Naive thymus-derived CD4-positive, alpha-beta T cell (primary cell): Measurements from ENCODE around the gene ZBTB20. TPM values are rescaled to one million over a fixed set of nuclear protein-coding genes. Genes with fewer than 3 reads are reported as not detected.

Experiments used
- ATAC-seq: fragments of 150-1000 bp; cut with Tn5 transposase; 2 replicates; pipeline ENCODE4 v1.10.0; 2021; ENCODE audit warnings: mild to moderate bottlenecking, moderate library complexity
- CTCF ChIA-PET: fragments of 350-600 bp; sonication (Branson Sonifier 250); formaldehyde crosslinking; loops from one replicate; lab custom pipeline; 2021; ENCODE audit warnings: antibody characterized with exemption; lab: Charles Lee
- POLR2A ChIA-PET: fragments of 350-600 bp; sonication (Branson Sonifier 250); formaldehyde crosslinking; loops from one replicate; lab custom pipeline; 2021; ENCODE audit warnings: antibody characterized with exemption, inconsistent platforms; lab: Charles Lee
- DNase-seq, 9 donors: peaks; one replicate each; pipeline versions ENCODE4 v3.0.0 to v3.0.0-alpha.2; 2020 to 2022; ENCODE audit warnings: mixed read lengths in 1 of 9
- H3K27ac ChIP-seq: one replicate; pipeline ENCODE4 v1.7.0; 2013; ENCODE audit warnings: mild to moderate bottlenecking, low read depth, low read length, moderate library complexity
- H3K27me3 ChIP-seq, 2 donors: one replicate each; pipeline ENCODE4 v1.7.0; 2013; ENCODE audit warnings: low read length in 2 of 2, mild to moderate bottlenecking in 2 of 2, moderate library complexity in 2 of 2; ENCODE audit not compliant: control insufficient read depth in 2 of 2, insufficient read depth in 2 of 2
- H3K36me3 ChIP-seq, 3 experiments: 1 replicate in 2 of 3; 2 replicates in 1 of 3; pipeline ENCODE4 v1.7.0; 2013; ENCODE audit warnings: low read length in 3 of 3, mild to moderate bottlenecking in 3 of 3, moderate library complexity in 1 of 3; ENCODE audit not compliant: insufficient read depth in 3 of 3, control insufficient read depth in 2 of 3
- H3K4me1 ChIP-seq, 2 donors: one replicate each; pipeline ENCODE4 v1.7.0; 2013; ENCODE audit warnings: low read length in 2 of 2, mild to moderate bottlenecking in 2 of 2, moderate library complexity in 1 of 2; ENCODE audit not compliant: control insufficient read depth in 2 of 2, insufficient read depth in 2 of 2
- H3K4me3 ChIP-seq: 2 replicates; pipeline ENCODE4 v1.7.0; 2013; ENCODE audit warnings: mild to moderate bottlenecking, low read length
- H3K9me3 ChIP-seq, 3 experiments: 1 replicate in 2 of 3; 2 replicates in 1 of 3; pipeline ENCODE4 v1.7.0; 2013; ENCODE audit warnings: low read length in 3 of 3; ENCODE audit not compliant: control insufficient read depth in 2 of 3
- H3K27ac Mint-ChIP-seq, 9 donors: one replicate each; pipeline ENCODE4 v1.8.0; 2020 to 2022; ENCODE audit warnings: mixed read lengths in 9 of 9, mild to moderate bottlenecking in 8 of 9, moderate library complexity in 5 of 9, inconsistent platforms in 2 of 9
- H3K27me3 Mint-ChIP-seq, 5 donors: one replicate each; pipeline ENCODE4 v1.8.0; 2021 to 2022; ENCODE audit warnings: mixed read lengths in 5 of 5, mild to moderate bottlenecking in 1 of 5
- H3K36me3 Mint-ChIP-seq, 5 donors: one replicate each; pipeline ENCODE4 v1.8.0; 2020 to 2022; ENCODE audit warnings: mixed read lengths in 5 of 5, mild to moderate bottlenecking in 3 of 5, inconsistent platforms in 1 of 5
- H3K4me1 Mint-ChIP-seq, 7 donors: one replicate each; pipeline ENCODE4 v1.8.0; 2020 to 2022; ENCODE audit warnings: mixed read lengths in 7 of 7, mild to moderate bottlenecking in 3 of 7, inconsistent platforms in 1 of 7
- H3K4me3 Mint-ChIP-seq, 10 donors: one replicate each; pipeline ENCODE4 v1.8.0; 2020 to 2022; ENCODE audit warnings: mild to moderate bottlenecking in 10 of 10, mixed read lengths in 10 of 10, moderate library complexity in 6 of 10, inconsistent platforms in 2 of 10
- H3K9me3 Mint-ChIP-seq, 11 donors: one replicate each; pipeline ENCODE4 v1.8.0; 2020 to 2022; ENCODE audit warnings: mixed read lengths in 11 of 11, mild to moderate bottlenecking in 4 of 11, inconsistent platforms in 1 of 11, moderate library complexity in 1 of 11
- intact Hi-C, 2 donors: fragments of 100-400 bp; cut with micrococcal nuclease; formaldehyde crosslinking; loops; one replicate each; pipeline ENCODE4 v1.15.1; 2023
- polyA plus RNA-seq, 2 donors: library from polyadenylated mRNA; unstranded; fragments of 300-500 nt; fragmentation: Illumina TruSeq; gene quantifications; one replicate each; pipeline ENCODE4 v1.2.3, GENCODE V29; 2021
- total RNA-seq, 6 experiments: library from RNA in 5 of 6; stranded (reverse) in 5 of 6; gene quantifications; 1 replicate in 5 of 6; 2 replicates in 1 of 6; pipeline ENCODE4 v1.2.3 and lab custom pipeline; 2021 to 2026

The ZBTB20 gene
- total and polyA plus RNA-seq, 7 experiments from 2014 or later: 14.9 to 69.5 (median 59.2) TPM

DNA sequence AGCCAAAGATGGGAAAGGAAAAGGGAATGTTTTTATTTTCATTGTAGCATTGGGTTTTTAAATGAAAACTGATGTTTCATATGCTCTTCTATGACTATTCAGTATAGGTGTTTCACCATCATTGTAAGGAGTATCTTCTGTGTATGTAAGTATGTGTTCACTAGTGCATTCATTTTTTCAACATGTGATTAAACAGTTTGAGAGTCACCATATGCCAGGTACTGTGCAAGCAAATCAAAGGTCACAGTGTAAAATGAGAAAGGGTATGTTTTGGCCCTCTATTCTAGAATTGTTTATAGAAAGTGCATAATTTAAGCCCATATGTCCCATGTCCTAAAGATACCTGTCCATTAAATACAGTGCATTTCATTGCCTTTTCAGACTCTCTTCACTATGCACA, 207.2 kb downstream of the ZBTB20 start:
- no peaks in the 10 kb centered on the region for H3K36me3 ChIP-seq
- intact Hi-C loops: no loop called here
- H3K27ac Mint-ChIP-seq: no peak overlapping the region
- H3K27me3 ChIP-seq: no peaks in the 10 kb centered on the region
- no peaks in the 10 kb centered on the region for H3K27me3 Mint-ChIP-seq
- no peaks in the 10 kb centered on the region for H3K4me1 ChIP-seq
- H3K27ac ChIP-seq: no peak overlapping the region
- no peak overlapping the region for H3K4me3 ChIP-seq
- peaks cover 0 to 56% (median 41%) of the 10 kb centered on the region in 5 donors for H3K36me3 Mint-ChIP-seq
- no peak overlapping the region for H3K4me3 Mint-ChIP-seq
- peaks cover 0 to 4% (median 0%) of the 10 kb centered on the region in 11 donors for H3K9me3 Mint-ChIP-seq
- ChIA-PET POLR2A (no interaction called here), CTCF (interaction anchor here (0.7 kb wide), 1 partner anchor 322 kb away, joined by 5 read pairs; no protein-coding TSS in a partner anchor)
- H3K4me1 Mint-ChIP-seq: peaks cover 0 to 22% (median 12%) of the 10 kb centered on the region in 7 donors
- no peak for DNase-seq
- ATAC-seq: no peak
- no peaks in the 10 kb centered on the region for H3K9me3 ChIP-seq

DNA sequence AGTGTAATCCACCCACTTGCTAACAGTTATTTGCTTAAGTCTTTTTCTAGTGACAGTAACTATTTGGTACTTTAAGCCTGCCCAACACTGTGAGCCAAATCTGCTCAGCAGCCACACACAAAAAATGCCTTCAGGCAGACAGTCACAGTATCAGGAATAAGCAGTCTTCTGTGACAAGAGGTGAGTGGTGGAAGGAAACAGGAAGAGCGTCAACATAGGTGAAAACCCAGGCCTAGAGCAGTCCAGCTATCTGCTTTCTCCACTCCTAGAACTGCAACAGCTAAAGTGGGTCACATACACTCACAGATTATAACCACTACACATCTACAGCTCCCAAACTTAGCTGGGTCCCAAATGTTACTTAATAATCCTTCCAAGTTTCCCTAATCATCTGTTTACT, 213.7 kb downstream of the ZBTB20 start:
- Histone ChIP-seq H3K4me3 (no peak overlapping the region), H3K9me3 (no peaks in the 10 kb centered on the region), H3K27me3 (no peaks in the 10 kb centered on the region), H3K36me3 (peaks cover 0 to 4% (median 0%) of the 10 kb centered on the region in 3 experiments), H3K27ac (no peak overlapping the region), H3K4me1 (no peaks in the 10 kb centered on the region)
- CTCF ChIA-PET: no interaction called here
- intact Hi-C loops: no loop called here
- POLR2A ChIA-PET: no interaction called here
- DNase-seq: no peak
- peaks cover 0 to 29% (median 5%) of the 10 kb centered on the region in 7 donors for H3K4me1 Mint-ChIP-seq
- H3K36me3 Mint-ChIP-seq: peaks cover 0 to 73% (median 64%) of the 10 kb centered on the region in 5 donors
- no peak overlapping the region for H3K27ac Mint-ChIP-seq
- peaks cover 0 to 11% (median 2%) of the 10 kb centered on the region in 11 donors for H3K9me3 Mint-ChIP-seq
- no peak for ATAC-seq
- H3K27me3 Mint-ChIP-seq: no peaks in the 10 kb centered on the region
- no peak overlapping the region for H3K4me3 Mint-ChIP-seq

DNA sequence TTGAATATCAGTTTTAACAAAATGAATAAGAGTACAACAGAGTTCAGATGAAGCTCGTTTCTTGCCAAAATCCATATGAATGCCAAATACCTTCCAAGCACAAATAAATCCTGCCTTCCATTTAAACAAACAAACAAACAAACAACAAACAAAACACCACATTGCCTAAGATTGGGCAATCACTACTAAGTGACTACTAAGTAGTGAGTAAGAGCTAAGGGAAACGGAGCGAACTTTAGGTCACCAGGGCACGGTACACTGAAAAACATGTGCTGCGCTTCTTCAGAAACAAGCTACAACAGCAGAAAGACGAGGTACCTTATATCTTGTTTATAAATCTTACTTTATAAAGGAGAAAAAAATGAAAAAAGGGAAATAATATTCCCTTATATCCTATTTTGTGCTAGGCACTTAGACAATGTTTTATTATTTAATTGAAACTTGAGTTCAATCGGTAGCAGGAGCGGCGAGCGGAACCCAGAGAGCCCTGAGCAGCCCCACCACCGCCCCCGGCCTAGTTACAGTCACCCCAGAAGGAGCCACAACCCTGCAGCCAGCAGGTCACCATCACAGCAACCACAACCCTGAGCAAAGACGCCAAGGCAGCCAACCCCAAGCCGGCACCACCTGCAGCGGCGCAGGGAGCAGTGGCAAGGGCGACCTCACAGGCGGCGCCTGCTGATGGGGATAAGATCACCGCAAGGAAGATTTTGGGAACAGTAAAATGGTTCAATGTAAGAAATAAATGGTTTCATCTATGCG, 216.9 kb downstream of the ZBTB20 start:
- Histone ChIP-seq H3K4me1 (no peaks in the 10 kb centered on the region), H3K27me3 (no peaks in the 10 kb centered on the region), H3K4me3 (no peak overlapping the region), H3K36me3 (peaks cover 0 to 4% (median 0%) of the 10 kb centered on the region in 3 experiments), H3K9me3 (no peaks in the 10 kb centered on the region), H3K27ac (no peak overlapping the region)
- Mint-ChIP-seq H3K27me3 (no peaks in the 10 kb centered on the region), H3K4me3 (peak overlapping the region in 1 of 10 donors; percentile 1), H3K27ac (peak overlapping the region in 1 of 9 donors; percentile 57), H3K9me3 (peaks cover 0 to 15% (median 5%) of the 10 kb centered on the region in 11 donors), H3K4me1 (peaks cover 0 to 29% (median 5%) of the 10 kb centered on the region in 7 donors), H3K36me3 (peaks cover 0 to 79% (median 72%) of the 10 kb centered on the region in 5 donors)
- CTCF ChIA-PET: no interaction called here
- no peak for DNase-seq
- intact Hi-C loops: no loop called here
- no peak for ATAC-seq
- POLR2A ChIA-PET: no interaction called here

DNA sequence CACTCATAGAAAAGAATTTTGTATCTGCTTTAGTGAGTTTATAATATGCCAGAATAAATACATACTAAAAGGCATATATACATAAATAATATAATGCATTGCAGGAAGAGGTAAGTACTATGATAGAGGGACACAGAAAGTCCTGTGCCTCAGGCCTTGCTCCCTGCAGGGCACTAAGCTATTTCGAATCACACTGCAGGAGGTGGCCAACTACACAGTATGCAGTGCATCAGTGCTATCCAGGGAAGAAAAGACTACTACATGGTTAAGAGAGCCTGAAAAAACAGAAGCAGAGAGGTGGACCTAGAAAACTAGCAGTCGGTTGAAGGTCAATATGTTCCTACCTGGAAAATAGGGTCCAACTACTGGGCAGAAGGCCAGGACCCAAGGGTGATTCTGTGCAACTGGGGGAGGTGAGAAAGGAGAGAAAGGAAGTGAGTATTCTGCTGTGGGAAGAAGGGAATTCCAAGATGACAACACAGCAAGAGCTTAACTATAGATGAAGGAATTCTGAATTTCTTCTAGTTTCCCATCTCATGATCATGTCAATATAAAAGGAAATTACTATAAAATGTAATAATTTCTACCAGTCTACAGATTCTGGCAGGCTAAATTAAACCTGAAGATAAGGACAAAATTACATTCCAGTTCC, 218.0 kb downstream of the ZBTB20 start:
- H3K4me3 Mint-ChIP-seq: no peak overlapping the region
- no peak overlapping the region for H3K27ac ChIP-seq
- no peak overlapping the region for H3K27ac Mint-ChIP-seq
- ChIA-PET POLR2A (no interaction called here), CTCF (no interaction called here)
- intact Hi-C loops: no loop called here
- H3K9me3 ChIP-seq: no peaks in the 10 kb centered on the region
- H3K36me3 ChIP-seq: peaks cover 0 to 4% (median 0%) of the 10 kb centered on the region in 3 experiments
- no peak overlapping the region for H3K4me3 ChIP-seq
- H3K4me1 Mint-ChIP-seq: peaks cover 0 to 25% (median 4%) of the 10 kb centered on the region in 7 donors
- no peak for ATAC-seq
- peaks cover 0 to 22% (median 7%) of the 10 kb centered on the region in 11 donors for H3K9me3 Mint-ChIP-seq
- no peaks in the 10 kb centered on the region for H3K27me3 ChIP-seq
- DNase-seq: no peak
- no peaks in the 10 kb centered on the region for H3K4me1 ChIP-seq
- no peaks in the 10 kb centered on the region for H3K27me3 Mint-ChIP-seq
- H3K36me3 Mint-ChIP-seq: peaks cover 0 to 82% (median 75%) of the 10 kb centered on the region in 5 donors

DNA sequence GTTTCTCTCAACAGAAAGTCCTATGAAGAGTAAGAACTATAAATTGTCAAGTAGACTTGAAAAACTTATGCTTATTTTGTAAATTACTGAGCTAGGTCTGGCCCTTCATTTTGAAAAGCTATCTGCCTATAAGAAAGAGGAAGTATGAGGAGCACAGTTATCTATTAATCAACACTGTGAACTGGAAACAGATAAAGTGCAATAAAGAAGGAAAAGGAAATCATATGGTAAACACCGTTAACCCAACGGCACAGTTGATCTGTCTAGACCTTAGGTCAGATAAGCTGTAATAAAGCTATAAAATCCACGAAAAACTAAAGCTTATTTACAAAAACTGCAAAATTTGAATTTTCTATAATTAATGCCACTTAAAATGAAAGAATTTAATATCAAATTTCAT, 242.5 kb downstream of the ZBTB20 start:
- no peaks in the 10 kb centered on the region for H3K27me3 Mint-ChIP-seq
- H3K27ac Mint-ChIP-seq: peak overlapping the region in 2 of 9 donors; percentile 39 to 49
- H3K36me3 ChIP-seq: no peaks in the 10 kb centered on the region
- ATAC-seq (peak; percentile 48), DNase-seq (no peak)
- no peak overlapping the region for H3K4me3 Mint-ChIP-seq
- intact Hi-C loops: no loop called here
- H3K27ac ChIP-seq: no peak overlapping the region
- no peak overlapping the region for H3K4me3 ChIP-seq
- ChIA-PET POLR2A (interaction anchor here (1.1 kb wide), 1 partner anchor 20 kb away, joined by 3 read pairs; no protein-coding TSS in a partner anchor), CTCF (no interaction called here)
- peaks cover 0 to 37% (median 18%) of the 10 kb centered on the region in 5 donors for H3K36me3 Mint-ChIP-seq
- peaks cover 3 to 60% (median 33%) of the 10 kb centered on the region in 7 donors for H3K4me1 Mint-ChIP-seq
- H3K27me3 ChIP-seq: no peaks in the 10 kb centered on the region
- no peaks in the 10 kb centered on the region for H3K9me3 ChIP-seq
- H3K4me1 ChIP-seq: no peaks in the 10 kb centered on the region
- H3K9me3 Mint-ChIP-seq: peaks cover 0 to 3% (median 0%) of the 10 kb centered on the region in 11 donors

DNA sequence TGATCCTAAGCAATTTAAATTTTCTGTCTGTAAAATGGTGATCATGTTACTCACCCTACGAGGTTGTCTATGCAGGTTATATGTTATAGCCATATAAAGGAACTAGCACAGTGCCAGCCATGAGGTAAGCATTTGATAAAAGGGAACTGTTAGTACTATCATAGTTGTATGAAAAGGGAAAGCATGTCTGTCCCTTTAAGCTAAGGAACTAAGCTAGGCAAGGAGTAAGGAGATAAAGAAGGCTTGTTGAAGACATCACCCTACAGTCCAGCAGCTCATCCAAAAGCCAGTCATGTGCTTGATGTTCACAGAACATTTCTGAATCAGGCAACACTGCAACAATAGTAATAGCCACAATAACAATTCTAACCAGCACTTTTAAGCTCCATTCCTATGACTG, 243.9 kb downstream of the ZBTB20 start:
- no peaks in the 10 kb centered on the region for H3K27me3 ChIP-seq
- ChIA-PET POLR2A (no interaction called here), CTCF (interaction anchor here (1.2 kb wide), 1 partner anchor 18 kb away, joined by 3 read pairs; no protein-coding TSS in a partner anchor)
- H3K4me3 ChIP-seq: no peak overlapping the region
- Mint-ChIP-seq H3K36me3 (peaks cover 0 to 30% (median 14%) of the 10 kb centered on the region in 5 donors), H3K27ac (no peak overlapping the region), H3K4me1 (peaks cover 3 to 61% (median 30%) of the 10 kb centered on the region in 7 donors), H3K4me3 (no peak overlapping the region), H3K9me3 (no peaks in the 10 kb centered on the region), H3K27me3 (no peaks in the 10 kb centered on the region)
- ATAC-seq (peak; percentile 67), DNase-seq (no peak)
- no peaks in the 10 kb centered on the region for H3K4me1 ChIP-seq
- intact Hi-C loops: no loop called here
- no peak overlapping the region for H3K27ac ChIP-seq
- H3K36me3 ChIP-seq: no peaks in the 10 kb centered on the region
- no peaks in the 10 kb centered on the region for H3K9me3 ChIP-seq
